Suprapubic skin (tissue), 4 donors: ENCODE data around the gene GOLGA6B.

Experiments used
- CTCF ChIP-seq, 2 donors: fragments of 200-600 bp in 1 of 2; fragments of 450-650 bp in 1 of 2; sonication (generic) in 1 of 2; IDR thresholded peaks; one replicate each; pipeline ENCODE4 v1.5.1; 2016 to 2019; ENCODE audit warnings: antibody characterized with exemption in 2 of 2, mild to moderate bottlenecking in 1 of 2, moderate library complexity in 1 of 2
- EP300 ChIP-seq: sonication (generic); formaldehyde crosslinking; IDR thresholded peaks from one replicate; pipeline ENCODE4 v1.6.1; 2017; ENCODE audit warnings: antibody characterized with exemption
- POLR2A ChIP-seq, 2 donors: fragments of 450-650 bp; IDR thresholded peaks; one replicate each; pipeline ENCODE4 v1.6.1; 2017; ENCODE audit warnings: antibody characterized with exemption in 2 of 2, mild to moderate bottlenecking in 2 of 2, moderate library complexity in 2 of 2
- POLR2AphosphoS5 ChIP-seq, 3 donors: sonication (generic); formaldehyde crosslinking; IDR thresholded peaks; one replicate each; pipeline ENCODE4 v1.6.1; 2017; ENCODE audit warnings: antibody characterized with exemption in 3 of 3

DNA sequence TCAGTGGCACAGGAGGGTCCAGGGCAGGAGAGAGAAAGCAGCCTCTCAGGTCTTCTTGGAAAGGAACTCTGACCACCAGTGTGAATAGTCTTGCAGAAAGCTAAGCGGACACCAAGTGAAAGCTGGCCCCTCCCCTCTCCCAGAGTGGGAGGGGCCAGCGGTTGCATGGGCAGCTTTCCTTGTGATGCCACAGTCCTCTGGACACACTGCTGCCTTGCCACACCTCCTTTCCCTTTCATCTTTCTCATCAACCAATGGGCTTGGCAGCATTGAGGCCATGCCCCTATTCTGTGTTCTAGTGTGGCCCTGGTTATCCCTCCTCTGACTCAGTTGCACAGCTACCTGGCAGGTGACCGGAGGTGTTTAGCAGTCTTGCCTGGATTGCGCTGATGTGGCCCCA, 49.7 kb upstream of the GOLGA6B start:
- TF ChIP-seq EP300 (no peak), POLR2A (IDR thresholded peaks at IDR 0.05) (no peak), CTCF (IDR thresholded peaks at IDR 0.05) (no peak), POLR2AphosphoS5 (IDR thresholded peaks at IDR 0.05) (no peak)
